ENCODE results near the gene ZNF784.

GRCh38 chr19:55654868-55655647 is 30.7 kb upstream of the ZNF784 start, which contains the start of gene U2AF2:
- TF ChIP-seq TAF1 (IDR thresholded peaks at IDR 0.05; ENCODE audit: low read depth), result peak; percentile 53
- no peak for TF ChIP-seq RAD21 (IDR thresholded peaks at IDR 0.05; ENCODE audit: low read depth)
- no peak for TF ChIP-seq REST (IDR thresholded peaks at IDR 0.05; ENCODE audit: low read depth)
- no peak for TF ChIP-seq TCF12 (IDR thresholded peaks at IDR 0.05; ENCODE audit: low read depth)
- TF ChIP-seq CEBPB (IDR thresholded peaks at IDR 0.05), result no peak
- peak; percentile 95 for TF ChIP-seq MAX (IDR thresholded peaks at IDR 0.05)
- TF ChIP-seq EGR1 (IDR thresholded peaks at IDR 0.05), result peak; percentile 22; the same call in 1 of the 2 replicates
- TF ChIP-seq EP300 (IDR thresholded peaks at IDR 0.05; ENCODE audit: borderline replicate concordance), result no peak
- TF ChIP-seq TEAD4 (IDR thresholded peaks at IDR 0.05), result no peak; the same call in 1 of the 2 replicates
- TF ChIP-seq ZBTB7A (IDR thresholded peaks at IDR 0.05; ENCODE audit: low read depth), result no peak
- TF ChIP-seq NFIC (IDR thresholded peaks at IDR 0.05), result no peak

All from Ishikawa (cell line).